ENCODE results near the gene TERF2IP. TPM values are rescaled to one million over a fixed set of nuclear protein-coding genes. Genes with fewer than 3 reads are reported as not detected.

The TERF2IP gene
- total RNA-seq, 1 experiment from 2014 or later = 48.5 TPM

- CTCF ChIA-PET = no interaction called here
- H3K9me3 ChIP-seq (ENCODE audit: low read depth, low read length, poor library complexity, severe bottlenecking) = no peaks in the 10 kb centered on the region
- intact Hi-C loops (cut with micrococcal nuclease; ENCODE audit: unreplicated experiment) = no loop called here
- no peaks in the 10 kb centered on the region for H3K4me1 ChIP-seq (ENCODE audit: insufficient read depth, low read length, poor library complexity, severe bottlenecking)
- H3K27me3 ChIP-seq (replicated peaks; ENCODE audit: insufficient read depth, low read depth, low read length, poor library complexity) = no peaks in the 10 kb centered on the region
- peaks cover 30% of the 10 kb centered on the region for H3K36me3 ChIP-seq (ENCODE audit: insufficient read depth, low read length, poor library complexity, severe bottlenecking)
- no TSS peak for BruUV-seq (replicated peaks)
- H3K4me3 ChIP-seq (ENCODE audit: low read depth, low read length, poor library complexity, severe bottlenecking) = no peak overlapping the region
- no peak for DNase-seq (ENCODE audit: low spot score)
- POLR2A ChIA-PET (ENCODE audit: low non-redundant PET) = no interaction called here
- no peak for TF ChIP-seq CTCF (conservative IDR thresholded peaks at IDR 0.05; ENCODE audit: low read depth, low read length)
- no peak for TF ChIP-seq EZH2 (IDR thresholded peaks at IDR 0.05; ENCODE audit: borderline replicate concordance, low read depth, low read length, poor library complexity, severe bottlenecking)
- H3K27ac ChIP-seq (ENCODE audit: low read depth, low read length, poor library complexity, severe bottlenecking) = no peak overlapping the region
Measured at GRCh38 chr16:75660726-75661302, 13.2 kb downstream of the TERF2IP start.

GRCh38 chr16:75667503-75667902 is 19.9 kb downstream of the TERF2IP start:
- H3K9me3 ChIP-seq (ENCODE audit: low read depth, low read length, poor library complexity, severe bottlenecking) = no peaks in the 10 kb centered on the region

GRCh38 chr16:75676909-75677308 is 29.3 kb downstream of the TERF2IP start, which contains the start of gene CPHXL2:
Gene CPHXL2 (minus strand): TSS chr16:75677009. CDS start chr16:75676999, 10 bp downstream.
- H3K4me1 ChIP-seq (ENCODE audit: insufficient read depth, low read length, poor library complexity, severe bottlenecking) = no peaks in the 10 kb centered on the region
- CTCF ChIA-PET = no interaction called here
- no peak within 1 kb of the TSS for H3K4me3 ChIP-seq (ENCODE audit: low read depth, low read length, poor library complexity, severe bottlenecking)
- H3K9me3 ChIP-seq (ENCODE audit: low read depth, low read length, poor library complexity, severe bottlenecking) = no peaks in the 10 kb centered on the region
- no peaks in the 10 kb centered on the region for H3K27me3 ChIP-seq (replicated peaks; ENCODE audit: insufficient read depth, low read depth, low read length, poor library complexity)
- intact Hi-C loops (cut with micrococcal nuclease; ENCODE audit: unreplicated experiment) = no loop called here
- BruUV-seq (replicated peaks) = no TSS peak
- H3K27ac ChIP-seq (ENCODE audit: low read depth, low read length, poor library complexity, severe bottlenecking) = no peak within 1 kb of the TSS
- no peaks in the 10 kb centered on the region for H3K36me3 ChIP-seq (ENCODE audit: insufficient read depth, low read length, poor library complexity, severe bottlenecking)
- DNase-seq (ENCODE audit: low spot score) = no peak
- no peak for TF ChIP-seq CTCF (conservative IDR thresholded peaks at IDR 0.05; ENCODE audit: low read depth, low read length)
- no peak for TF ChIP-seq EZH2 (IDR thresholded peaks at IDR 0.05; ENCODE audit: borderline replicate concordance, low read depth, low read length, poor library complexity, severe bottlenecking)
- POLR2A ChIA-PET (ENCODE audit: low non-redundant PET) = no interaction called here

More at GRCh38 chr16:75667503-75667902, 19.9 kb downstream of the TERF2IP start:
- Histone ChIP-seq H3K36me3 (ENCODE audit: insufficient read depth, low read length, poor library complexity, severe bottlenecking) (no peaks in the 10 kb centered on the region), H3K27ac (ENCODE audit: low read depth, low read length, poor library complexity, severe bottlenecking) (no peak overlapping the region), H3K4me1 (ENCODE audit: insufficient read depth, low read length, poor library complexity, severe bottlenecking) (no peaks in the 10 kb centered on the region), H3K27me3 (replicated peaks; ENCODE audit: insufficient read depth, low read depth, low read length, poor library complexity) (no peaks in the 10 kb centered on the region), H3K4me3 (ENCODE audit: low read depth, low read length, poor library complexity, severe bottlenecking) (no peak overlapping the region)
- no TSS peak for BruUV-seq (replicated peaks)
- ChIA-PET CTCF (no interaction called here), POLR2A (ENCODE audit: low non-redundant PET) (no interaction called here)
- no peak for TF ChIP-seq EZH2 (IDR thresholded peaks at IDR 0.05; ENCODE audit: borderline replicate concordance, low read depth, low read length, poor library complexity, severe bottlenecking)
- no peak for TF ChIP-seq CTCF (conservative IDR thresholded peaks at IDR 0.05; ENCODE audit: low read depth, low read length)
- no peak for DNase-seq (ENCODE audit: low spot score)
- intact Hi-C loops (cut with micrococcal nuclease; ENCODE audit: unreplicated experiment) = no loop called here

Data from A673 (cell line).